RPMI7951 (cell line): ENCODE data around the gene BCL2. TPM values are rescaled to one million over a fixed set of nuclear protein-coding genes. Genes with fewer than 3 reads are reported as not detected.

ENCODE experiments used
- DNase-seq: peaks from one replicate; pipeline ENCODE4 v3.0.0-alpha.2; 2012; ENCODE audit warnings: low read depth
- total RNA-seq: library from RNA; depleted of rRNA; stranded (reverse); fragments of >200 nt; shearing (Covaris generic); gene quantifications from 2 replicates; pipeline ENCODE4 v1.2.3, GENCODE V29; 2014

Gene BCL2
- total RNA-seq, 1 experiment from 2014 or later, result 0.84 TPM

GRCh38 chr18:63157293-63158011 lies 162.1 kb downstream of the BCL2 start:
- DNase-seq, result no peak

- no peak for DNase-seq
These were observed 163.4 kb downstream of the BCL2 start for GRCh38 chr18:63155910-63156773.

GRCh38 chr18:63155169-63155852 lies 164.3 kb downstream of the BCL2 start:
- DNase-seq, result no peak

- DNase-seq, result no peak
These were observed 165.0 kb downstream of the BCL2 start for GRCh38 chr18:63154350-63155152.

GRCh38 chr18:63152791-63153190 lies 166.8 kb downstream of the BCL2 start:
- no peak for DNase-seq

GRCh38 chr18:63152096-63152495 lies 167.5 kb downstream of the BCL2 start:
- DNase-seq, result no peak

- DNase-seq, result no peak
These were observed 168.0 kb downstream of the BCL2 start for GRCh38 chr18:63151539-63151938.

- no peak for DNase-seq
These were observed 168.6 kb downstream of the BCL2 start for GRCh38 chr18:63150942-63151421.

GRCh38 chr18:63150326-63150725 lies 169.2 kb downstream of the BCL2 start:
- no peak for DNase-seq

GRCh38 chr18:63149302-63149587 lies 170.3 kb downstream of the BCL2 start:
- DNase-seq, result no peak

- DNase-seq, result no peak
These were observed 170.9 kb downstream of the BCL2 start for GRCh38 chr18:63148449-63149301.

GRCh38 chr18:63147973-63148372 lies 171.6 kb downstream of the BCL2 start:
- no peak for DNase-seq

- no peak for DNase-seq
These were observed 172.7 kb downstream of the BCL2 start for GRCh38 chr18:63146828-63147409.

- no peak for DNase-seq
These were observed 173.6 kb downstream of the BCL2 start for GRCh38 chr18:63145851-63146555.

- no peak for DNase-seq
These were observed 174.3 kb downstream of the BCL2 start for GRCh38 chr18:63145166-63145850.

- no peak for DNase-seq
These were observed 174.8 kb downstream of the BCL2 start for GRCh38 chr18:63144748-63145147.

GRCh38 chr18:63143330-63143771 lies 176.2 kb downstream of the BCL2 start:
- DNase-seq, result no peak

GRCh38 chr18:63142594-63143225 lies 176.9 kb downstream of the BCL2 start:
- DNase-seq, result no peak

GRCh38 chr18:63141778-63142176 lies 177.8 kb downstream of the BCL2 start:
- DNase-seq, result no peak
